Body of pancreas (tissue), 4 donors: Measurements from ENCODE around the gene ATP9B. TPM values are rescaled to one million over a fixed set of nuclear protein-coding genes. Genes with fewer than 3 reads are reported as not detected.
"Not testable (repeated sequence)": the region's sequence is repeated elsewhere in the genome, so short reads cannot be mapped to it uniquely, and the experiment has no call there.

ENCODE experiments used
- ATAC-seq: fragments of 150-250 bp; one replicate; pipeline ENCODE4 v1.9.1; 2016
- DNase-seq, 4 donors: peaks; one replicate each; pipeline ENCODE4 v3.0.0-alpha.2; 2019
- H3K27ac ChIP-seq, 4 donors: fragments of 200-600 bp; sonication (generic); 1 replicate in 3 of 4; 2 replicates in 1 of 4; pipeline versions ENCODE4 v1.5.1 to v1.6.1; 2016 to 2019; ENCODE audit warnings: mild to moderate bottlenecking in 1 of 4, mixed read lengths in 1 of 4, moderate library complexity in 1 of 4
- H3K27me3 ChIP-seq, 2 donors: fragments of 200-600 bp; sonication (generic); one replicate each; pipeline ENCODE4 v1.6.0; 2016; ENCODE audit warnings: mild to moderate bottlenecking in 1 of 2
- H3K36me3 ChIP-seq, 2 donors: fragments of 200-600 bp; sonication (generic); replicated peaks in 1 of 2; 2 replicates each; pipeline ENCODE4 v1.5.1; 2016; ENCODE audit warnings: low read depth in 2 of 2; ENCODE audit not compliant: insufficient read depth in 1 of 2
- H3K4me1 ChIP-seq: fragments of 200-600 bp; sonication (generic); one replicate; pipeline ENCODE4 v1.6.0; 2016
- H3K4me3 ChIP-seq, 2 donors: fragments of 200-600 bp; sonication (generic); 1 replicate in 1 of 2; 2 replicates in 1 of 2; pipeline ENCODE4 v1.5.1; 2016 to 2019
- H3K9me3 ChIP-seq, 3 donors: fragments of 200-600 bp; sonication (generic); 1 replicate in 2 of 3; 2 replicates in 1 of 3; pipeline ENCODE4 v1.5.1; 2016
- CTCF ChIP-seq, 7 experiments: fragments of 450-650 bp in 4 of 7; fragments of 200-600 bp in 3 of 7; sonication (generic) in 3 of 7; IDR thresholded peaks; one replicate each; pipeline ENCODE4 v1.5.1; 2016 to 2019; ENCODE audit warnings: antibody characterized with exemption in 7 of 7
- POLR2A ChIP-seq, 3 donors: fragments of 450-650 bp; IDR thresholded peaks; one replicate each; pipeline ENCODE4 v1.6.1; 2016; ENCODE audit warnings: antibody characterized with exemption in 3 of 3, mild to moderate bottlenecking in 2 of 3
- WGBS, 2 donors: methylation state at CpG; one replicate each; pipeline ENCODE4 v1.1.5; 2017; 5-methylcytosine and 5-hydroxymethylcytosine counted together
- intact Hi-C: fragments of 100-400 bp; cut with DNase I; formaldehyde crosslinking; loops from one replicate; pipeline ENCODE4 v1.15.1; 2023
- total RNA-seq, 2 donors: library from RNA; depleted of rRNA; stranded (reverse); fragments of >200 nt; gene quantifications; one replicate each; pipeline ENCODE4 v1.1.0, GENCODE V29; 2016

ATP9B gene
- total RNA-seq, 2 donors from 2014 or later = 19.7 to 21.1 TPM

GRCh38 chr18:79374408-79375171 lies 305.4 kb downstream of the ATP9B start:
- TF ChIP-seq CTCF (IDR thresholded peaks at IDR 0.05) (no peak), POLR2A (IDR thresholded peaks at IDR 0.05) (no peak)
- Histone ChIP-seq H3K4me1 (no peaks in the 10 kb centered on the region), H3K36me3 (peaks cover 0 to 7% of the 10 kb centered on the region in 2 donors), H3K27ac (no peak overlapping the region), H3K9me3 (no peaks in the 10 kb centered on the region), H3K4me3 (no peak overlapping the region), H3K27me3 (no peaks in the 10 kb centered on the region)
- ATAC-seq (no peak), DNase-seq (no peak)
- intact Hi-C loops = no loop called here
- WGBS, 2 donors = 89 to 91% methylated on average over 17 to 25 of the region's 32 CpGs

GRCh38 chr18:79375441-79376154 lies 306.4 kb downstream of the ATP9B start:
- H3K27ac ChIP-seq = no peak overlapping the region
- H3K4me1 ChIP-seq = no peaks in the 10 kb centered on the region
- 91 to 96% methylated on average over 9 to 10 of the region's 10 CpGs for WGBS, 2 donors
- no peak for ATAC-seq
- H3K9me3 ChIP-seq = no peaks in the 10 kb centered on the region
- intact Hi-C loops = no loop called here
- no peak for TF ChIP-seq POLR2A (IDR thresholded peaks at IDR 0.05)
- no peak for TF ChIP-seq CTCF (IDR thresholded peaks at IDR 0.05)
- no peak for DNase-seq
- peaks cover 0 to 7% of the 10 kb centered on the region in 2 donors for H3K36me3 ChIP-seq
- no peaks in the 10 kb centered on the region for H3K27me3 ChIP-seq
- no peak overlapping the region for H3K4me3 ChIP-seq

- WGBS, 2 donors = 88 to 99% methylated on average over 12 of the region's 12 CpGs
- H3K27me3 ChIP-seq, H3K4me3 ChIP-seq, H3K9me3 ChIP-seq, H3K4me1 ChIP-seq, ATAC-seq, DNase-seq, intact Hi-C loops, H3K27ac ChIP-seq, H3K36me3 ChIP-seq: not testable (repeated sequence)
Observed at GRCh38 chr18:79376661-79377060, 307.5 kb downstream of the ATP9B start.

GRCh38 chr18:79377187-79377891 lies 308.1 kb downstream of the ATP9B start:
- ATAC-seq (no peak), DNase-seq (no peak)
- H3K27ac ChIP-seq = no peak overlapping the region
- no peak overlapping the region for H3K4me3 ChIP-seq
- 83 to 84% methylated on average over 8 to 19 of the region's 19 CpGs for WGBS, 2 donors
- H3K27me3 ChIP-seq = no peaks in the 10 kb centered on the region
- H3K36me3 ChIP-seq = peaks cover 0 to 7% of the 10 kb centered on the region in 2 donors
- TF ChIP-seq POLR2A (IDR thresholded peaks at IDR 0.05) (no peak), CTCF (IDR thresholded peaks at IDR 0.05) (no peak)
- no peaks in the 10 kb centered on the region for H3K4me1 ChIP-seq
- no peaks in the 10 kb centered on the region for H3K9me3 ChIP-seq
- intact Hi-C loops = no loop called here
